Neural cell (in vitro differentiated cells): ENCODE data around the gene ZDHHC18. TPM values are rescaled to one million over a fixed set of nuclear protein-coding genes. Genes with fewer than 3 reads are reported as not detected.
"Not testable (repeated sequence)": the region's sequence is repeated elsewhere in the genome, so short reads cannot be mapped to it uniquely, and the experiment has no call there.

Experiments
- H2AFZ ChIP-seq: fragments of 200-600, 300-800 bp; sonication (generic), shearing (Covaris generic); 2 replicates; pipeline ENCODE4 v1.6.0; 2014; ENCODE audit warnings: low read depth, mild to moderate bottlenecking, antibody characterized with exemption, low read length, moderate library complexity
- H3F3A ChIP-seq: fragments of 200-600 bp; shearing (Covaris generic); 2 replicates; pipeline ENCODE4 v1.6.1; 2016; ENCODE audit warnings: mild to moderate bottlenecking, moderate library complexity, mixed read lengths, antibody characterized with exemption, low read length; ENCODE audit not compliant: insufficient read depth, poor library complexity, severe bottlenecking
- H3K27ac ChIP-seq: fragments of 200-600, 300-800 bp; sonication (generic), shearing (Covaris generic); 2 replicates; pipeline ENCODE4 v1.5.1; 2014; ENCODE audit warnings: mild to moderate bottlenecking, low read length, moderate library complexity
- H3K27me3 ChIP-seq: fragments of 300-800, 200-600 bp; sonication (generic), shearing (Covaris generic); 2 replicates; pipeline ENCODE4 v1.6.0; 2014; ENCODE audit warnings: mild to moderate bottlenecking, low read depth, low read length, moderate library complexity; ENCODE audit not compliant: insufficient read depth
- H3K36me3 ChIP-seq: fragments of 300-800, 200-600 bp; sonication (generic), shearing (Covaris generic); 2 replicates; pipeline ENCODE4 v1.5.1; 2014; ENCODE audit warnings: mild to moderate bottlenecking, antibody characterized with exemption, low read length, moderate library complexity; ENCODE audit not compliant: insufficient read depth
- H3K4me2 ChIP-seq: fragments of 300-800, 200-600 bp; sonication (generic), shearing (Covaris generic); 2 replicates; pipeline ENCODE4 v1.6.0; 2014; ENCODE audit warnings: mild to moderate bottlenecking, low read length
- H3K4me3 ChIP-seq: fragments of 300-800, 200-600 bp; sonication (generic), shearing (Covaris generic); 2 replicates; pipeline ENCODE4 v1.5.1; 2014; ENCODE audit warnings: mild to moderate bottlenecking, low read length, moderate library complexity
- H3K79me2 ChIP-seq: fragments of 200-600 bp; shearing (Covaris generic); replicated peaks from 2 replicates; pipeline ENCODE4 v1.6.0; 2014; ENCODE audit warnings: mild to moderate bottlenecking, low read length, moderate library complexity; ENCODE audit not compliant: insufficient read depth
- H3K9ac ChIP-seq: fragments of 300-800, 200-600 bp; sonication (generic), shearing (Covaris generic); 2 replicates; pipeline ENCODE4 v1.6.1; 2016; ENCODE audit warnings: mild to moderate bottlenecking, low read length, mixed read lengths
- H3K9me2 ChIP-seq: fragments of 200-600 bp; shearing (Covaris generic); 2 replicates; pipeline ENCODE4 v1.6.1; 2016; ENCODE audit warnings: mild to moderate bottlenecking, low read length, mixed read lengths; ENCODE audit not compliant: insufficient read depth
- H3K9me3 ChIP-seq: fragments of 200-600, 300-800 bp; sonication (generic), shearing (Covaris generic); 2 replicates; pipeline ENCODE4 v1.6.1; 2016; ENCODE audit warnings: mild to moderate bottlenecking, mixed run types, low read length, moderate library complexity, mixed read lengths
- H4K20me1 ChIP-seq: fragments of 200-600 bp; shearing (Covaris generic); 2 replicates; pipeline ENCODE4 v1.6.1; 2016; ENCODE audit warnings: mild to moderate bottlenecking, mixed run types; ENCODE audit not compliant: insufficient read depth
- EP300 ChIP-seq: fragments of 450-650 bp; conservative IDR thresholded peaks from 2 replicates; pipeline ENCODE4 v1.6.1; 2014; ENCODE audit warnings: antibody characterized with exemption, mild to moderate bottlenecking, moderate library complexity; ENCODE audit not compliant: poor library complexity, severe bottlenecking
- EZH2 ChIP-seq: fragments of 200-600, 300-800 bp; shearing (Covaris generic), sonication (generic); IDR thresholded peaks from 2 replicates; pipeline ENCODE4 v1.6.1; 2014; ENCODE audit warnings: antibody characterized with exemption, low read length, borderline replicate concordance, mild to moderate bottlenecking; ENCODE audit not compliant: insufficient read depth, poor library complexity, severe bottlenecking
- MXI1 ChIP-seq: fragments of 450-650 bp; conservative IDR thresholded peaks from 2 replicates; pipeline ENCODE4 v1.6.1; 2014; ENCODE audit warnings: antibody characterized with exemption, mild to moderate bottlenecking; ENCODE audit not compliant: poor library complexity, severe bottlenecking
- POLR2AphosphoS5 ChIP-seq: IDR thresholded peaks from 2 replicates; pipeline ENCODE4 v1.6.1; 2012
- RAD21 ChIP-seq: fragments of 450-650 bp; conservative IDR thresholded peaks from 2 replicates; pipeline ENCODE4 v1.6.1; 2014; ENCODE audit warnings: antibody characterized with exemption, mild to moderate bottlenecking, moderate library complexity
- SMC3 ChIP-seq: fragments of 450-650 bp; conservative IDR thresholded peaks from 2 replicates; pipeline ENCODE4 v1.6.1; 2014; ENCODE audit warnings: antibody characterized with exemption, mild to moderate bottlenecking, moderate library complexity; ENCODE audit not compliant: poor library complexity
- TAF1 ChIP-seq: IDR thresholded peaks from 2 replicates; pipeline ENCODE4 v1.6.1; 2012; ENCODE audit warnings: low read depth
- polyA plus RNA-seq: library from polyadenylated mRNA; depleted of rRNA; stranded (reverse); fragments of >200 nt; gene quantifications from 2 replicates; pipeline ENCODE4 v1.2.3, GENCODE V29; 2014
- TF ChIP-seq, protein P1 (sequence below): fragments of 450-650 bp; IDR thresholded peaks from 2 replicates; pipeline ENCODE4 v1.5.1; 2014; ENCODE audit warnings: antibody characterized with exemption, mild to moderate bottlenecking, moderate library complexity; ENCODE audit not compliant: poor library complexity, severe bottlenecking
- TF ChIP-seq, protein P2 (sequence below): IDR thresholded peaks from 2 replicates; pipeline ENCODE4 v1.6.1; 2012; ENCODE audit warnings: borderline replicate concordance

The ZDHHC18 gene
- polyA plus RNA-seq, 1 donor from 2014 or later, result 23.7 TPM

DNA sequence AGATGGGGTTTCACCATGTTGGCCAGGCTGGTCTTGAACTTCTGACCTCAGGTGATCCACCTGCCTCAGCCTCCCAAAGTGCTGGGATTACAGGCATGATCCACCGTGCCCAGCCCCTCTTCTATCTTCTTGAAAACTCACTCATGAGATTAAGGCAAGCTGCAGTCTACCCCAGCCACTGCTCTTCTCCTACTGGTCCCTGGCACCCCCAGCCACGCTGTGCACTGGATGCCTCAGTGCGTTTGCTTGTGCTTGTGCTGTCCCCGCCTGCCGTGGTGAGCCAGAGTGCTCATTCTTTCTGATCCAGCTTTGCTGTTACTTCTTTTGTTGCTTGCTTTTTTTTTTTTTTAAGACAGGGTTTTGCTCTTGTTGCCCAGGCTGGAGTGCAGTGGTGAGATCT, 11.2 kb downstream of the ZDHHC18 start:
- not testable (repeated sequence) for H3K36me3 ChIP-seq, H3K9ac ChIP-seq

DNA sequence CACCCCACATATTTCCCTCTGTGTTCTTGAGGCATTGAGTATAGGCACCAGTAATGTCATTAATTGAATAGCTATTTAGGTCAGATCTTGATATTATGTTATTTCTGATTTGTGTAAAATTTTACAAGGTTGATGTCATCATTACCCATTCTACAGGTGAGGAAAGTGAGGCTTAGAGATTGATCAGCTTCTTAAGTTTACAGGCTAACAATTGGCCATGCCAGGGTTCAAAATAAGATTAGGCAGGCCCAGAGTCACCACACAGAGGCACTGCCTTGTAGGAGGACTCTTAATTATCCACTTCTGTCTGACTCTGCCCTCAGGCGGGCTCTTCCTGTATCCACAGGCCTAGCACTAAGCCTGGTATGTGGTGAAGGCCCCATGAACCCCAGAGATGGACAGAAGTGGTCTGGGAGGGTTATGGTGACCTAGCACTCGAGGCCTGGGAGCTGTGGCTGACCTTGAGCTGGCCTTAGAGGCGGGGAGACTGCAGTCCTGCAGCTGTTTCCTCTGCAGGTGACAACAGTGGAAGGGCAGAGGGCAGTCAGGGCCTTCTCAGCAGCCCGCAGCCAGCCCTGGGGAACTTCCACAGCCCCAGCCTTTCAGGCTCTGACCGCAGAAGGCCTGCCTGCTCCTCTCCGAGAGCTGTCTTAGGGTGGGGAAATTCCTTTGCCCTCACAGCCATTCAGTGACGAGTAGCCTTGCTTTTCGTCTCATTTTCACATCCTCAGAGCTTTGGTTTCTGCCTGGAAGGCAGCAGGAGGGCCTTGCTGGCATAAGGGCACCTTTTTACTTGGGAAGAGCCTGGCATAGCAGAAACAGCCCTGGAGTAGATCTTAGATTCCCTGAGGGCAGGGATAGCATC, 12.2 kb downstream of the ZDHHC18 start:
- no peak overlapping the region for H3K27ac ChIP-seq
- no peaks in the 10 kb centered on the region for H3K36me3 ChIP-seq
- H3K9me2 ChIP-seq, result no peaks in the 10 kb centered on the region
- H2AFZ ChIP-seq, result no peak overlapping the region
- no peaks in the 10 kb centered on the region for H3K79me2 ChIP-seq
- no peaks in the 10 kb centered on the region for H3K27me3 ChIP-seq
- H4K20me1 ChIP-seq, result no peaks in the 10 kb centered on the region
- H3F3A ChIP-seq, result no peaks in the 10 kb centered on the region
- H3K9ac ChIP-seq, result no peak overlapping the region
- H3K9me3 ChIP-seq, result no peaks in the 10 kb centered on the region
- no peak overlapping the region for H3K4me3 ChIP-seq
- TF ChIP-seq MXI1 (no peak), TAF1 (no peak), EZH2 (no peak), SMC3 (no peak), EP300 (no peak), RAD21 (no peak), POLR2AphosphoS5 (no peak)
- TF ChIP-seq, protein P1, sequence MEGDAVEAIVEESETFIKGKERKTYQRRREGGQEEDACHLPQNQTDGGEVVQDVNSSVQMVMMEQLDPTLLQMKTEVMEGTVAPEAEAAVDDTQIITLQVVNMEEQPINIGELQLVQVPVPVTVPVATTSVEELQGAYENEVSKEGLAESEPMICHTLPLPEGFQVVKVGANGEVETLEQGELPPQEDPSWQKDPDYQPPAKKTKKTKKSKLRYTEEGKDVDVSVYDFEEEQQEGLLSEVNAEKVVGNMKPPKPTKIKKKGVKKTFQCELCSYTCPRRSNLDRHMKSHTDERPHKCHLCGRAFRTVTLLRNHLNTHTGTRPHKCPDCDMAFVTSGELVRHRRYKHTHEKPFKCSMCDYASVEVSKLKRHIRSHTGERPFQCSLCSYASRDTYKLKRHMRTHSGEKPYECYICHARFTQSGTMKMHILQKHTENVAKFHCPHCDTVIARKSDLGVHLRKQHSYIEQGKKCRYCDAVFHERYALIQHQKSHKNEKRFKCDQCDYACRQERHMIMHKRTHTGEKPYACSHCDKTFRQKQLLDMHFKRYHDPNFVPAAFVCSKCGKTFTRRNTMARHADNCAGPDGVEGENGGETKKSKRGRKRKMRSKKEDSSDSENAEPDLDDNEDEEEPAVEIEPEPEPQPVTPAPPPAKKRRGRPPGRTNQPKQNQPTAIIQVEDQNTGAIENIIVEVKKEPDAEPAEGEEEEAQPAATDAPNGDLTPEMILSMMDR, result no peak
- TF ChIP-seq, protein P2, sequence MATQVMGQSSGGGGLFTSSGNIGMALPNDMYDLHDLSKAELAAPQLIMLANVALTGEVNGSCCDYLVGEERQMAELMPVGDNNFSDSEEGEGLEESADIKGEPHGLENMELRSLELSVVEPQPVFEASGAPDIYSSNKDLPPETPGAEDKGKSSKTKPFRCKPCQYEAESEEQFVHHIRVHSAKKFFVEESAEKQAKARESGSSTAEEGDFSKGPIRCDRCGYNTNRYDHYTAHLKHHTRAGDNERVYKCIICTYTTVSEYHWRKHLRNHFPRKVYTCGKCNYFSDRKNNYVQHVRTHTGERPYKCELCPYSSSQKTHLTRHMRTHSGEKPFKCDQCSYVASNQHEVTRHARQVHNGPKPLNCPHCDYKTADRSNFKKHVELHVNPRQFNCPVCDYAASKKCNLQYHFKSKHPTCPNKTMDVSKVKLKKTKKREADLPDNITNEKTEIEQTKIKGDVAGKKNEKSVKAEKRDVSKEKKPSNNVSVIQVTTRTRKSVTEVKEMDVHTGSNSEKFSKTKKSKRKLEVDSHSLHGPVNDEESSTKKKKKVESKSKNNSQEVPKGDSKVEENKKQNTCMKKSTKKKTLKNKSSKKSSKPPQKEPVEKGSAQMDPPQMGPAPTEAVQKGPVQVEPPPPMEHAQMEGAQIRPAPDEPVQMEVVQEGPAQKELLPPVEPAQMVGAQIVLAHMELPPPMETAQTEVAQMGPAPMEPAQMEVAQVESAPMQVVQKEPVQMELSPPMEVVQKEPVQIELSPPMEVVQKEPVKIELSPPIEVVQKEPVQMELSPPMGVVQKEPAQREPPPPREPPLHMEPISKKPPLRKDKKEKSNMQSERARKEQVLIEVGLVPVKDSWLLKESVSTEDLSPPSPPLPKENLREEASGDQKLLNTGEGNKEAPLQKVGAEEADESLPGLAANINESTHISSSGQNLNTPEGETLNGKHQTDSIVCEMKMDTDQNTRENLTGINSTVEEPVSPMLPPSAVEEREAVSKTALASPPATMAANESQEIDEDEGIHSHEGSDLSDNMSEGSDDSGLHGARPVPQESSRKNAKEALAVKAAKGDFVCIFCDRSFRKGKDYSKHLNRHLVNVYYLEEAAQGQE, result no peak
- no peak overlapping the region for H3K4me2 ChIP-seq

More for the DNA sequence above, 11.2 kb downstream of the ZDHHC18 start:
- H3K27me3 ChIP-seq, H3K9me2 ChIP-seq, H3K79me2 ChIP-seq, H4K20me1 ChIP-seq, H3K9me3 ChIP-seq, H3K4me3 ChIP-seq, H3F3A ChIP-seq, H2AFZ ChIP-seq, H3K27ac ChIP-seq, H3K4me2 ChIP-seq: not testable (repeated sequence)
